ENCODE results near the gene UMAD1.

Gene UMAD1

GRCh38 chr7:7640221-7641128 is at the start of gene UMAD1:
TSS of gene UMAD1 (plus strand) at chr7:7640752. CDS start at chr7:7673372, 32,620 bp downstream.
- TF ChIP-seq GATA2 (IDR thresholded peaks at IDR 0.05; ENCODE audit: low read depth, low read length): peak; percentile 11; the same call in 1 of the 2 replicates
- no peak for TF ChIP-seq GATA3 (IDR thresholded peaks at IDR 0.05; ENCODE audit: low read depth, low read length)

- TF ChIP-seq GATA3 (IDR thresholded peaks at IDR 0.05; ENCODE audit: low read depth, low read length) (no peak), GATA2 (IDR thresholded peaks at IDR 0.05; ENCODE audit: low read depth, low read length) (no peak)
Measured at GRCh38 chr7:7595451-7595850, 45.1 kb upstream of the UMAD1 start.

- no peak for TF ChIP-seq GATA3 (IDR thresholded peaks at IDR 0.05; ENCODE audit: low read depth, low read length)
- TF ChIP-seq GATA2 (IDR thresholded peaks at IDR 0.05; ENCODE audit: low read depth, low read length): no peak
Measured at GRCh38 chr7:7596176-7596575, 44.4 kb upstream of the UMAD1 start.

GRCh38 chr7:7607010-7607409 is 33.5 kb upstream of the UMAD1 start:
- TF ChIP-seq GATA3 (IDR thresholded peaks at IDR 0.05; ENCODE audit: low read depth, low read length): no peak
- TF ChIP-seq GATA2 (IDR thresholded peaks at IDR 0.05; ENCODE audit: low read depth, low read length): no peak

- TF ChIP-seq GATA2 (IDR thresholded peaks at IDR 0.05; ENCODE audit: low read depth, low read length) (no peak), GATA3 (IDR thresholded peaks at IDR 0.05; ENCODE audit: low read depth, low read length) (no peak)
Measured at GRCh38 chr7:7609330-7609729, 31.2 kb upstream of the UMAD1 start.

- TF ChIP-seq GATA3 (IDR thresholded peaks at IDR 0.05; ENCODE audit: low read depth, low read length) (peak; percentile 83), GATA2 (IDR thresholded peaks at IDR 0.05; ENCODE audit: low read depth, low read length) (peak; percentile 48; the same call in 1 of the 2 replicates)
Measured at GRCh38 chr7:7612519-7612918, 28.0 kb upstream of the UMAD1 start.

GRCh38 chr7:7613210-7613609 is 27.3 kb upstream of the UMAD1 start:
- TF ChIP-seq GATA3 (IDR thresholded peaks at IDR 0.05; ENCODE audit: low read depth, low read length) (no peak), GATA2 (IDR thresholded peaks at IDR 0.05; ENCODE audit: low read depth, low read length) (no peak)

- TF ChIP-seq GATA3 (IDR thresholded peaks at IDR 0.05; ENCODE audit: low read depth, low read length): no peak
- no peak for TF ChIP-seq GATA2 (IDR thresholded peaks at IDR 0.05; ENCODE audit: low read depth, low read length)
Measured at GRCh38 chr7:7614018-7614741, 26.4 kb upstream of the UMAD1 start.

- TF ChIP-seq GATA2 (IDR thresholded peaks at IDR 0.05; ENCODE audit: low read depth, low read length) (no peak), GATA3 (IDR thresholded peaks at IDR 0.05; ENCODE audit: low read depth, low read length) (0 out of 2 replicates have a peak, but pooled peaks have one; percentile 28)
Measured at GRCh38 chr7:7617550-7617949, 23.0 kb upstream of the UMAD1 start.

- TF ChIP-seq GATA2 (IDR thresholded peaks at IDR 0.05; ENCODE audit: low read depth, low read length) (no peak), GATA3 (IDR thresholded peaks at IDR 0.05; ENCODE audit: low read depth, low read length) (no peak)
Measured at GRCh38 chr7:7618410-7618809, 22.1 kb upstream of the UMAD1 start.

GRCh38 chr7:7620236-7620635 is 20.3 kb upstream of the UMAD1 start:
- TF ChIP-seq GATA3 (IDR thresholded peaks at IDR 0.05; ENCODE audit: low read depth, low read length) (no peak), GATA2 (IDR thresholded peaks at IDR 0.05; ENCODE audit: low read depth, low read length) (no peak)

GRCh38 chr7:7620644-7621210 is 19.8 kb upstream of the UMAD1 start:
- TF ChIP-seq GATA2 (IDR thresholded peaks at IDR 0.05; ENCODE audit: low read depth, low read length) (peak; percentile 66), GATA3 (IDR thresholded peaks at IDR 0.05; ENCODE audit: low read depth, low read length) (peak; percentile 90)

- TF ChIP-seq GATA2 (IDR thresholded peaks at IDR 0.05; ENCODE audit: low read depth, low read length) (no peak; the same call in 1 of the 2 replicates), GATA3 (IDR thresholded peaks at IDR 0.05; ENCODE audit: low read depth, low read length) (peak; percentile 67)
Measured at GRCh38 chr7:7628476-7628875, 12.1 kb upstream of the UMAD1 start.

All from SH-SY5Y (cell line).